Left ventricle myocardium inferior (tissue), 1 donor: Measurements from ENCODE around the gene SDR39U1. TPM values are rescaled to one million over a fixed set of nuclear protein-coding genes. Genes with fewer than 3 reads are reported as not detected.

Experiments used
- DNase-seq: peaks from one replicate; pipeline ENCODE4 v3.0.0-alpha.2; 2020
- H3K27ac ChIP-seq: fragments of 200-600 bp; replicated peaks from 2 replicates; pipeline ENCODE4 v1.8.0; 2021
- H3K27me3 ChIP-seq: fragments of 200-600 bp; 2 replicates; pipeline ENCODE4 v1.8.0; 2021; ENCODE audit warnings: low read depth
- H3K36me3 ChIP-seq: fragments of 200-600 bp; 2 replicates; pipeline ENCODE4 v1.8.0; 2021
- H3K4me1 ChIP-seq: fragments of 200-600 bp; 2 replicates; pipeline ENCODE4 v1.8.0; 2021
- H3K4me3 ChIP-seq: fragments of 200-600 bp; 2 replicates; pipeline ENCODE4 v1.8.0; 2021; ENCODE audit warnings: mild to moderate bottlenecking, moderate library complexity
- H3K9me3 ChIP-seq: fragments of 200-600 bp; replicated peaks from 2 replicates; pipeline ENCODE4 v1.8.0; 2021
- intact Hi-C: fragments of 100-400 bp; cut with micrococcal nuclease; formaldehyde crosslinking; loops from one replicate; pipeline ENCODE4 v1.11.0; 2022
- total RNA-seq: library from RNA; stranded (reverse); fragmentation: NEBNext Ultra II Directional; extraction: Animal tissue kit (Norgen Biotek cat#: 25700); gene quantifications from one replicate; pipeline ENCODE4 v1.2.1, GENCODE V29; 2021
- TF ChIP-seq, protein P1 (sequence below): fragments of 200-600 bp; IDR thresholded peaks from 2 replicates; pipeline ENCODE4 v1.8.0; 2021; ENCODE audit warnings: antibody characterized with exemption, mild to moderate bottlenecking, borderline replicate concordance
- donor health status: DM: no; HTN: yes; CAD: no; lungs with severe emphysema.

SDR39U1 gene
- total RNA-seq, 1 donor from 2014 or later, result 74.8 TPM

- intact Hi-C loops, result loop anchor here (5.0 kb wide), 1 partner anchor 107 kb away; no protein-coding TSS in a partner anchor
- DNase-seq, result no peak
- Histone ChIP-seq H3K4me3 (no peak overlapping the region), H3K4me1 (peaks cover 80% of the 10 kb centered on the region), H3K27ac (peak overlapping the region; percentile 100), H3K27me3 (no peaks in the 10 kb centered on the region), H3K36me3 (peaks cover 54% of the 10 kb centered on the region), H3K9me3 (no peaks in the 10 kb centered on the region)
- TF ChIP-seq, protein P1, sequence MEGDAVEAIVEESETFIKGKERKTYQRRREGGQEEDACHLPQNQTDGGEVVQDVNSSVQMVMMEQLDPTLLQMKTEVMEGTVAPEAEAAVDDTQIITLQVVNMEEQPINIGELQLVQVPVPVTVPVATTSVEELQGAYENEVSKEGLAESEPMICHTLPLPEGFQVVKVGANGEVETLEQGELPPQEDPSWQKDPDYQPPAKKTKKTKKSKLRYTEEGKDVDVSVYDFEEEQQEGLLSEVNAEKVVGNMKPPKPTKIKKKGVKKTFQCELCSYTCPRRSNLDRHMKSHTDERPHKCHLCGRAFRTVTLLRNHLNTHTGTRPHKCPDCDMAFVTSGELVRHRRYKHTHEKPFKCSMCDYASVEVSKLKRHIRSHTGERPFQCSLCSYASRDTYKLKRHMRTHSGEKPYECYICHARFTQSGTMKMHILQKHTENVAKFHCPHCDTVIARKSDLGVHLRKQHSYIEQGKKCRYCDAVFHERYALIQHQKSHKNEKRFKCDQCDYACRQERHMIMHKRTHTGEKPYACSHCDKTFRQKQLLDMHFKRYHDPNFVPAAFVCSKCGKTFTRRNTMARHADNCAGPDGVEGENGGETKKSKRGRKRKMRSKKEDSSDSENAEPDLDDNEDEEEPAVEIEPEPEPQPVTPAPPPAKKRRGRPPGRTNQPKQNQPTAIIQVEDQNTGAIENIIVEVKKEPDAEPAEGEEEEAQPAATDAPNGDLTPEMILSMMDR, result no peak
Observed at GRCh38 chr14:24439257-24439656, 3.3 kb downstream of the SDR39U1 start.

DNA sequence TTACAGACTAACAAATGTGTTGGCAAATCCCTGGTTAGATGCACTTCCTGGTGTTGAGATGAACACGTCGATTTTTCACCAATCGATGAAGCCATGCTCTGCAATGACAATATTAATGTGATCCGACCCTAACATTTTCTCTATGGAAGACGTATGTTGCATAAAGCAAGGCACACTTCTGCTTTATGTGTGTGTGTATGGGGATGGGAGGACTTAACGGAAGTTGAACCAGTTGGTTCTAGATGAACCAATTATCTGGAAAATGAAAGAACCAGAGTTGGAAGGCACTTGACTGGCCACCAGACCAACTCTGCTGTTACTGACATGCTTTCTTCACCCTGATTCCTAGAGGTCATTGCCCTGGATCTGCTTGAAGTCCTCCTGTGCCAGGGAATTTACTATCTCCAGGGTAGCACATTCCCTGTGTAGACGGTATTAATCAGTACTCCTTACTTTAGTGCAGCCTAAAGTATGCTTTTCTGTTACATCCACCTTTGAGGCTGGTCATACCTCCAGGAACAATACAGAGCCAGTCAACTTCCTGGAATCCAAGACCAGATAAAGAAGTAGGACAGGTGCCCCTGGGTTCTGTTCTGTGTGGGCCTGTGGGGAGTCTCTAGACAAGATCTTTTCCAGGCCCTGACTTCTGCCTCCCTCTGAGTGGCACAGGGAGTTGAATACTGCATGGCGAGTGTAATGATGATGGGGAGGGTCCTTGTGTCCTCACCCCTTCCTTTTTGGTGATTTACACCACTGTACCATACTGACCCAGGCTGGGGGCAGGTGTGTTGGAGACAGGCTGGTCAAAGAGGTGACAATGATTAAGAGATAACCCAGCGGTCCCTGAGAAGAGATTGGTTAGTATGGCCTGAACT is 4.1 kb downstream of the SDR39U1 start:
- TF ChIP-seq, protein P1, result no peak
- no peaks in the 10 kb centered on the region for H3K9me3 ChIP-seq
- intact Hi-C loops, result loop anchor here (5.0 kb wide), 1 partner anchor 106 kb away; no protein-coding TSS in a partner anchor
- H3K27ac ChIP-seq, result peak overlapping the region; percentile 100
- DNase-seq, result no peak
- H3K4me1 ChIP-seq, result peaks cover 78% of the 10 kb centered on the region
- peaks cover 62% of the 10 kb centered on the region for H3K36me3 ChIP-seq
- H3K27me3 ChIP-seq, result no peaks in the 10 kb centered on the region
- no peak overlapping the region for H3K4me3 ChIP-seq

DNA sequence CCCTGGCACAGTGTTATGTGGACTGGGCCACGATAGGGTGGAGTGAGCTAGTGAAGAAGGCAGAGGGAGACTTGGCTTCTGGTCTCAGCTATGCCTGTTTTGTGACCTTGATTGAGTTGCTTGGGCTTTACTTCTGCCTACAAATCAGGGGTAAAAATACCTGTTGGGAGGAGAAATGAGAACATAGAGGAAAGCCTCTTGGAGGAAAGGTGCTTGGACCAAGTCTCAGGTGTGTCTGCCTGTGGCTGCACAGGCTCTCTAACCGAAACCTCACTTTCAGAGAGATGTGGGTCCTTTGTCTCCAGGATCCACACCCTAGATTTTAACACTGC is 4.9 kb downstream of the SDR39U1 start:
- H3K4me1 ChIP-seq, result peaks cover 79% of the 10 kb centered on the region
- DNase-seq, result no peak
- H3K36me3 ChIP-seq, result peaks cover 70% of the 10 kb centered on the region
- TF ChIP-seq, protein P1, result no peak
- no peaks in the 10 kb centered on the region for H3K27me3 ChIP-seq
- peak overlapping the region; percentile 100 for H3K27ac ChIP-seq
- H3K9me3 ChIP-seq, result no peaks in the 10 kb centered on the region
- H3K4me3 ChIP-seq, result peak overlapping the region; percentile 22
- intact Hi-C loops, result loop anchor here (5.0 kb wide), 1 partner anchor 105 kb away; no protein-coding TSS in a partner anchor

DNA sequence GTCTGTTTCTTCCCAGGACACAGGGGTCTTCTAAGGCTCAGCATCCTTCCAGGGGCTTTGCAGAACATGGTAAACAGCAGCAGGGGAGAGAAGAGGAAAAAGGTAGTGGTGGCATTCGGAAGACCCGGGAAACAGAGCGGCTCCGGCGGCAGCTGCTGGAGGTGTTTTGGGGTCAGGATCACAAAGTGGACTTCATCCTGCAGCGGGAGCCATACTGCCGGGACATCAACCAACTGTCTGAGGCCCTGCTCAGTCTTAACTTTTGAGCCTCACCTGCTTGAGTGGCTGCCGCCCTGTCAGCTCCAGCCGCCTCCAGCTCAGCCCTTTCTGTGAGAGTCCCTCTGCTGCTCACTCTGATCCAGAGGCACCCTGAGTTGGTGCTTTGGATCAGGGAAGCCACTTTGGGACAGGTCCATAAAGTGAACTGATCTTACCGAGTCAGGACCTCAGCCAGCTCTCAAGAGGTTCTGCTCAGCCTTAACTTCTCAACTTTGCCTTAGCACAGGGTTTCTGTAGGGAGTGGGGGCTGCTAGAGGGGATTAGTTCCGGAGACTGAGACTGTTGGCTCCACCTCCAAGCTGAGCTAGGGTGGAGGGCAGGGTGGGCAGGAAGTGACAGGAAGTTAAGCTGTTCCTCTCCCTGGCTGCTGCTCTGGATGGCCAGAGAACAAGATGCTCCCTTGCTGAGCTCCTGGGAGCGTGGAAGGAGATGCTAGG is 5.4 kb downstream of the SDR39U1 start:
- peak overlapping the region; percentile 100 for H3K27ac ChIP-seq
- intact Hi-C loops, result loop anchor here (5.0 kb wide), 1 partner anchor 105 kb away; no protein-coding TSS in a partner anchor
- TF ChIP-seq, protein P1, result peak; percentile 13
- no peak for DNase-seq
- H3K4me3 ChIP-seq, result peak overlapping the region; percentile 22
- peaks cover 73% of the 10 kb centered on the region for H3K36me3 ChIP-seq
- no peaks in the 10 kb centered on the region for H3K27me3 ChIP-seq
- peaks cover 81% of the 10 kb centered on the region for H3K4me1 ChIP-seq
- H3K9me3 ChIP-seq, result no peaks in the 10 kb centered on the region

DNA sequence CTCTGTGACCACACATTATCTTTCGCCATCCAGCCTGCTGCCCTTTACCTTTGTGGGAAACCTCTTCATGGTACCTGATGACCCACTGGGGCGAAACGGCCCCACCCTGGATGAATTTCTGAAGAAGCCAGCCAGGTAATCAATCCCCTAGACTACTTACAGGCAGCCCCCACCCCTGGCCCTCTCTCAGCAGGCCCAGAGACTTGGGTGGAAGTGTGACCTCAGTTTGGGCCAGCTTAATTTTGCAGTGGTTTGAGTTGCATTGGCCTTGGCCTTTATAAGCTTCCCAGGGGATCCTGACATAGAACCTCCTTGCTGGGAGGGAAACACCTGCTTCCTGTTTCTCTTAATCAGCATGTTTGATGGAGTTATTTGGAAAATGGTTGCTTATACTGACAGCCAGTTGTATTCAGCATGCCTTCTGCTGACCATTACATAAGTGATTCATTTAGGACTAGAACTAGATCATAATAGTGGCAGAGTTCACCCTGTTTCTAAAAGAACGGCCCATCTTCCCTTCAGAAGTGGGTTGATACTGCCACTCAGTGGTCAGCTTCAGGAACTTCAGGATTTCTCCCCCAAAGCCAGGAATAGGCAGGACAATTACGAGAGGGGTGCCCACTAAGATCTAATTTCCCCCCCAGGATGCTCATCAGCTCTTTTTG is 6.1 kb downstream of the SDR39U1 start:
- H3K36me3 ChIP-seq, result peaks cover 73% of the 10 kb centered on the region
- no peak for DNase-seq
- intact Hi-C loops, result loop anchor here (5.0 kb wide), 1 partner anchor 104 kb away; no protein-coding TSS in a partner anchor

More for the DNA sequence above, 6.1 kb downstream of the SDR39U1 start:
- Histone ChIP-seq H3K27me3 (no peaks in the 10 kb centered on the region), H3K9me3 (no peaks in the 10 kb centered on the region), H3K4me1 (peaks cover 81% of the 10 kb centered on the region), H3K4me3 (peak overlapping the region; percentile 22), H3K27ac (peak overlapping the region; percentile 100)
- TF ChIP-seq, protein P1, result peak; percentile 86
